Stimulated activated CD4-positive, alpha-beta T cell treated with anti-CD3 and anti-CD28 coated beads, Interleukin-12 subunit alpha, Interleukin-12 subunit beta, amount 100 ng/mL, for 48 hours (primary cell): Measurements from ENCODE around the gene LMO7.

ENCODE experiments used
- DNase-seq, 3 donors: peaks; one replicate each; pipeline ENCODE4 v3.0.0-alpha.2; 2020; ENCODE audit warnings: low read depth in 2 of 3, low spot score in 1 of 3

The LMO7 gene

GRCh38 chr13:75798353-75799255 is 162.5 kb downstream of the LMO7 start:
- no peak for DNase-seq

- DNase-seq: no peak
Measured at GRCh38 chr13:75800545-75800944, 164.4 kb downstream of the LMO7 start.

GRCh38 chr13:75801388-75801945 is 165.3 kb downstream of the LMO7 start:
- DNase-seq: no peak

GRCh38 chr13:75802161-75802560 is 166.0 kb downstream of the LMO7 start:
- no peak for DNase-seq

- no peak for DNase-seq
Measured at GRCh38 chr13:75803164-75803611, 167.1 kb downstream of the LMO7 start.

GRCh38 chr13:75804054-75804453 is 167.9 kb downstream of the LMO7 start:
- DNase-seq: no peak

GRCh38 chr13:75804605-75805004 is 168.5 kb downstream of the LMO7 start:
- no peak for DNase-seq

GRCh38 chr13:75806117-75806516 is 170.0 kb downstream of the LMO7 start:
- no peak for DNase-seq

- DNase-seq: no peak
Measured at GRCh38 chr13:75811361-75811760, 175.2 kb downstream of the LMO7 start.

GRCh38 chr13:75811841-75812240 is 175.7 kb downstream of the LMO7 start:
- DNase-seq: no peak

- DNase-seq: no peak
Measured at GRCh38 chr13:75812751-75813181, 176.6 kb downstream of the LMO7 start.

- no peak for DNase-seq
Measured at GRCh38 chr13:75813323-75813722, 177.2 kb downstream of the LMO7 start.

- no peak for DNase-seq
Measured at GRCh38 chr13:75818179-75818967, 182.2 kb downstream of the LMO7 start.

GRCh38 chr13:75818968-75819225 is 182.8 kb downstream of the LMO7 start:
- DNase-seq: no peak

GRCh38 chr13:75825161-75825560 is 189.0 kb downstream of the LMO7 start:
- DNase-seq: no peak

GRCh38 chr13:75825594-75825993 is 189.5 kb downstream of the LMO7 start:
- DNase-seq: no peak

GRCh38 chr13:75826391-75826790 is 190.3 kb downstream of the LMO7 start:
- DNase-seq: no peak

GRCh38 chr13:75829830-75830229 is 193.7 kb downstream of the LMO7 start:
- DNase-seq: no peak

- no peak for DNase-seq
Measured at GRCh38 chr13:75830842-75831241, 194.7 kb downstream of the LMO7 start.

- no peak for DNase-seq
Measured at GRCh38 chr13:75831389-75831788, 195.3 kb downstream of the LMO7 start.

- no peak for DNase-seq
Measured at GRCh38 chr13:75832812-75833211, 196.7 kb downstream of the LMO7 start.

- no peak for DNase-seq
Measured at GRCh38 chr13:75836441-75836840, 200.3 kb downstream of the LMO7 start.
